IMR-90 (cell line): ENCODE results near the gene MRPL10.

Experiments
- CEBPB ChIP-seq: IDR thresholded peaks from 2 replicates; pipeline ENCODE4 v1.6.1; 2012; ENCODE audit warnings: low read depth, low read length, improper control_type of control experiment
- FOS ChIP-seq: fragments of 150-350 bp; IDR thresholded peaks from 2 replicates; pipeline ENCODE4 v1.6.1; 2016; ENCODE audit warnings: low read depth, low read length
- MAZ ChIP-seq: IDR thresholded peaks from 2 replicates; pipeline ENCODE4 v1.6.1; 2012; ENCODE audit warnings: low read depth, mild to moderate bottlenecking, low read length, improper control_type of control experiment, moderate library complexity, borderline replicate concordance
- POLR2A ChIP-seq: IDR thresholded peaks from 2 replicates; pipeline ENCODE4 v1.6.1; 2012; ENCODE audit warnings: mild to moderate bottlenecking, low read depth, low read length
- RAD21 ChIP-seq: IDR thresholded peaks from 2 replicates; pipeline ENCODE4 v1.6.1; 2012; ENCODE audit warnings: low read length, improper control_type of control experiment
- RFX5 ChIP-seq: IDR thresholded peaks from 2 replicates; pipeline ENCODE4 v1.8.0; 2012; ENCODE audit warnings: low read depth, mild to moderate bottlenecking, low read length, moderate library complexity
- TF ChIP-seq, protein P1 (sequence below): conservative IDR thresholded peaks from 2 replicates; pipeline ENCODE4 v1.5.1; 2012; ENCODE audit warnings: mild to moderate bottlenecking, low read depth, low read length, improper control_type of control experiment

DNA sequence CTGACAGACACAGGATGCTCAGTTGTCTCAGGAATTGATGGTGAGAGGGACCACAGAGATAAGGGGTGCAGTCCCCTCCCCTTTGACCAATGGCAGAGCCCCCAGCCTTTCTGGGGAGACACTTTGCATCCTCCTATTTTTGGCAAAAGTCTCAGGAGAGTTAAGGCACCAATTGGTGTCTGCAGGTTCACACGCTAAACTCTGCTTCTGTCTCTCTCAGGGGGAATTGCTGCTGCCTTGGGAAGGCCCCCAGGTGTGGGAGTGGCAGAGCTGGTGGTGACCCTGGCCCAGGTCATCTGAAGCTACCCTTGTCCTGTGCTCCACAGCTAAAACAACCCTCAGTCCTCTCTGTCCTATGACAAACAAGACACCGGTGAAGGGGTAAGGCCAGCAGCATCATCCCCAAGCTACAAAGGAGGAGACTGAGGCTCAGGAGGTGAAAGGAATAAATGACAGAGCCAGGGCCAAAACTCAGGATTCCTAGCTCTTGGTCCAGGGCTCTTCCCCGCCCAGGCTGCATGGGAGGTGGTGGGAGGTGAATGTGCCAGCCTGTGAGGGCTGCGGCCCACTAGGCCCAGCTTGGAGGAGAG lies 30.1 kb downstream of the MRPL10 start:
- TF ChIP-seq, protein P1, sequence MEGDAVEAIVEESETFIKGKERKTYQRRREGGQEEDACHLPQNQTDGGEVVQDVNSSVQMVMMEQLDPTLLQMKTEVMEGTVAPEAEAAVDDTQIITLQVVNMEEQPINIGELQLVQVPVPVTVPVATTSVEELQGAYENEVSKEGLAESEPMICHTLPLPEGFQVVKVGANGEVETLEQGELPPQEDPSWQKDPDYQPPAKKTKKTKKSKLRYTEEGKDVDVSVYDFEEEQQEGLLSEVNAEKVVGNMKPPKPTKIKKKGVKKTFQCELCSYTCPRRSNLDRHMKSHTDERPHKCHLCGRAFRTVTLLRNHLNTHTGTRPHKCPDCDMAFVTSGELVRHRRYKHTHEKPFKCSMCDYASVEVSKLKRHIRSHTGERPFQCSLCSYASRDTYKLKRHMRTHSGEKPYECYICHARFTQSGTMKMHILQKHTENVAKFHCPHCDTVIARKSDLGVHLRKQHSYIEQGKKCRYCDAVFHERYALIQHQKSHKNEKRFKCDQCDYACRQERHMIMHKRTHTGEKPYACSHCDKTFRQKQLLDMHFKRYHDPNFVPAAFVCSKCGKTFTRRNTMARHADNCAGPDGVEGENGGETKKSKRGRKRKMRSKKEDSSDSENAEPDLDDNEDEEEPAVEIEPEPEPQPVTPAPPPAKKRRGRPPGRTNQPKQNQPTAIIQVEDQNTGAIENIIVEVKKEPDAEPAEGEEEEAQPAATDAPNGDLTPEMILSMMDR, result no peak
- no peak for TF ChIP-seq POLR2A
- TF ChIP-seq RFX5, result no peak
- TF ChIP-seq FOS, result no peak
- no peak for TF ChIP-seq RAD21
- no peak for TF ChIP-seq MAZ
- no peak for TF ChIP-seq CEBPB
